GM21381 (cell line): Measurements from ENCODE around the gene RTN4R.

Experiments
- ATAC-seq: cut with Tn5 transposase; IDR thresholded peaks from one replicate; pipeline ENCODE4 v1.9.1; 2021; ENCODE audit warnings: mild to moderate bottlenecking, moderate library complexity; ENCODE audit not compliant: unreplicated experiment

The RTN4R gene

DNA sequence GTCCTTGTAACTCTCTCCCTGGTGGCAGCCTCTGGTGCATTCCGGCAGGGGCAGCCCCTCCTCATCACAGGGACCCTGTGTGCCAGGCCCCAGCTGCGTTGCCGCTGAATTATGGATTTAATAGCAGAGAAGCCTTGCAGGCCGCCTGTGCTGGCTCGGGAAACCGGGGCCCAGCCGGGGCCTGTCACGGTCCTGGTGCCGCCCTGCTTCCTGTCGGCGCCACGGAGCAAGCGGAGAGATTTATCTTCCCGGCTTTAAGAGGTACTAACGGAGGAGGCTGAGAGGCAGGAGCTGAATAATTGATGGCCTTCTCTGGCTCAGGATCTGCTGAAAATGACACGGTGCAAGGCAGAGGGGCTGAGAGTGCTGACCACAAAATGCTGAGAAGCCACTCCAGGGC, 63.3 kb downstream of the RTN4R start:
- no peak for ATAC-seq

DNA sequence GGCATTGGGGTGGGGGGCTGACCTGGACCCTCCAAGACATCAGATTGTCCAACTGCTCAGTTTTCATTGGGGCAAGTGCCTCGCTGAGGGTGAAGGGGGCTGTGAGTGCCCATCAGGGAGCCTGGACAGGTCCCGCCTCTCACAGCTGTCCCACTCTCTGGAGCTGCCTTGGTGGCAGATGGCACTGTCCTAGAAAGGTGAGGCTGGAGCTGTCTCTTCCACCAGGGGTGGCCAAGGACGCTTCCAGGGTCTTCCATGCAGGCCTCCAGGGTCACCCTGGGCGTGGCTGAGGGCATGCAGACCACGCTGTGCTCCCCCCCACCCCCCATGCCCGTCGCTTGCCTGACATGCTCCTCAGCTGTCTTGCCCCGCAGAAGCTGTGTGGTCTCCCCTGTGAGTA, 63.8 kb downstream of the RTN4R start:
- ATAC-seq, result no peak

DNA sequence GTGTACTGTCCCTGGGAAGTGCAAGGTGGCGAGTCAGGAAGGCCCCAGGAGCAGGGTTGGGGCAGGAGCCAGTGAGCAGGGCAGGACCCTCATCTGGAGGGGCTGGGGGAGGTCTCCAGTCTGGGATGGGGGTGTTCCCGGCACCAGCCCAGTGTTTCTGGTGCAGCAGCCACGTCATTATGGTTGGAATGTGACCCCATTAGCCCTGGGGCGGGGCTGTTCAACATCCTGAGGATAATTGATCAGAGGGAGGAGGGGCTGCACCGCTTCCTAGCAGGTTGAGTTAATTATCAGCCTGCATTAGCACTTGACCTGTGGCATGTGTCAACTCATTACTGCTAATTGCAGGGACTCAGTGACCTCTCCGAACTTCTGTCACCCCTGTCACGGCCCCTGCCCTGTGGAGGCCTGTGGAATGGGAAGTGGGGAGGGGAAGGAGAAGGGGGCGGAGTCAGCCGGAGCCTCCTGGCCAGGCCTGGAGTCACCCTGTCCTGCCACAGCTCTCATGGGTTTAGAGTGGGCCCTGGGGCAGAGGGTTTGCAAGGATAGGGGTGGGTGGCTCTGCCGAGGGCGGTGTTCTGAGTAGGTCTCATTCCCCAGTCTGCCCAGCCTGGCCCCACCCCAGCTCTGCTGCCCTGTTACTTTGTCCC, 64.4 kb downstream of the RTN4R start:
- ATAC-seq, result no peak

DNA sequence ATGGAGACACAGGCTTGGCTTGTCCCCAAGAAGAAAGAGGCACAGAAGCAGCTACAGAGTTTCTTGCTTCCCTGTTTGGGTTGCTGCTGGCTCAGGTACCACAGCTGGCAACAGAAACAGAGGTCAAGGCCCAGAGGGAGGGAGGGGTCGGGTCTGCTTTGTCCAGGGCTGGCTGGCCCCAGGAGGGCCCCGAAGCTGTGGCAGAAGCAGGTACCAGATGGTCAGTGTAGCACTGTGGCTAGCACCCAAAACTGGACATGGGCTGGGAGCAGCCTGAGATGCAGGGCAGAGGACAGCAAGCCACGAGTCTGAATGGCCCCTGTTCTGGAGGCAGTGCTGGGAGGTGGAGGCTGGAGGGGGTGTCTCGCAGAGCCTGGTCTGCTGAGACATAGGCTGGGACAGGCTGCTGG, 65.0 kb downstream of the RTN4R start:
- ATAC-seq, result no peak

DNA sequence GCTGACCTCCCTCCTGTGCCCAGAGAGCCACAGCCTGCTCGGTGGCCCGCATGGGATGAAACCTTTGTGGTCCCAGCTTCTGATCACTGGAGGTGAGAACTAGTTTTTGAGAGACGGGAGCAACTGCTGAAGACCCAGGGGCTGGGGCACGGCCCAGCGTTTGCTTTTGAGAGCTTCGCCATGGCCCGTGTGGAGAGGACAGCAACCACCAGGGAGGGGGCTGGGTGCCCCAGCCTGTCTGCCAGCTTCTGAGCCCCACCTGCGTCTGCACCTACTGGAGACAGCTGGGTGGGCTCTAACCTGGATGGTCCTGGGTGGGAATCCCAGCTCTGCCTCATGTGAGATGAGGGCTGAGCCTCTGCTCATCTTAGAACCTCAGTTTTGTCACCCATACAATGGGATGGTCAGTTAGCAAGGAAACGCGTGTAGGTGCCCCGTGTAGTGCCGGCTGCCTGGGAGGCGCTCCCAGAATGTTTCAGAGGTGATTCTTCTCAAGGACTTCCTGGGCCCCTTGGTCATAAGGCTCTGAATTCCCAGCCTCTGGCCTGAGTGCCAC, 66.2 kb downstream of the RTN4R start:
- no peak for ATAC-seq

DNA sequence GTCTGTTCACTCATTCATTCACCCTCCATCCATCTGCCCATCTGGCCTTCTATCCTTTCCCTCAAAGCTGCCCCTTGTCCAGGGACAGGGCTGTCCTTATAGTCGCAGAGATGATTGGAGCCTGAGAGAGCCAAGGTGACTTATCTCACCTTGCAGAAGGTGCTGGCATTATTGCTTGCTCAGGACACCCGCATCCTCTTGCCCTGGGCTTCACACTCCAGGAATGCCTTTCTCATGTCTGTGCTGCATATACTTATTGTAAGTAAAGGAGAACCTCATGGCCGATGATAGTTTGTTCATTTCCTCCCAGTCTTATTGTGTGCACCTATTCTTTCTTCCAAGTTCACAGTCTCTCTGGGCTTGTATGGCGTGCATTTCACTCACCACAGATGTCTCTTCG, 68.2 kb downstream of the RTN4R start:
- no peak for ATAC-seq

DNA sequence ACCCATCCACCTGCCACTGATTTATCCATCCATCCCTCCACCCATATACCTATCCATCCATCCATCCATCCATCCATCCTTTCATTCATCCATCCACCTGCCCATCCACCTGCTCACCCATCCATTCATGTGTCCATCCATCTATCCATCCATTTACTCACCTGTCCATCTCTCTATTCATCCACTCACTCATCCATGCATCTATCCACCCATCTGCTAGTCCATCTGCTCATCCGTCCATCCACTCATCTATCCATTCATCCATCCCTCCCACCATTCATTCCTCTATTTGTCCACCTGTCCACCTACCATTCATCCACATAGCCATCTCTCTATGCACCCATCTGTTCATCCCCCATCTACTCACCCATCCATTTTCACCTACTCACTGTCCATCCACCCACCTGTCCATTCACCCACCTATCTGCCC, 68.7 kb downstream of the RTN4R start:
- no peak for ATAC-seq

DNA sequence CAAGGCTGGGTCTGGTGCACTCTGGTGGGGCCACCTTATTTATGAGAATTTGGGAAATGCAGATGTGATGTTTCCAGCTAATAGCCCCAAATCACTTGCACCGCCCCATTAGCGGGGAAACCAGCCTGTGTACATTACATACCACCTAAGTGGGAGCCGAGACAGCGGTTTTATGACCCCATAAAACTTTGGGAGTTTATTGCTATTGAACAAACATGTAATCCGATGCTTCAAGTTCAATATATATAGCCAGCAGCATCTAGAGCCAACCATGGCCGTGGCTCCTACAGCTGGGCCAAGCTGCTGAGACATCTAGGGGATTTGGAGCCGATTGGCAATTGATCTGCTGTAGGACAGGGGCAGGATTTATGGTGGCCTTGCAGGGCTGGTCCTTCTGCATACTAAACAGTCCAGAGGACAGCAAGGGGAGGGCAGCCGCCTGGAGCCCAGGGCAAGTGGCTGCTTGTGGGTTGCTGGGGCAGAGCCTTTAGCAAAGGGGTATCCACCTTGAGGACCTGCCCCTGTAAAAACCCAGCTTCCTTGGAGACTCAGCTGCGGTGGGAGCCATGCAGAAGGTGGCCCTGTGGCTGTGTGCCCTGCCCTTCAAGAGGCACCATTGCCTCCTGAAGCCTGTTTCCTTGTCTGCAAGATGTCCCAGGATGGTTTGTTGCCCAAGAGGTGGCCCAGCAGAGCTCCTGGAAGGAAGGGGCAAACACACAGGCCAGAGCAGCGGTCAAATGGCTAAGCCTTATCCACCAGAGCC, 69.4 kb downstream of the RTN4R start:
- ATAC-seq, result no peak

DNA sequence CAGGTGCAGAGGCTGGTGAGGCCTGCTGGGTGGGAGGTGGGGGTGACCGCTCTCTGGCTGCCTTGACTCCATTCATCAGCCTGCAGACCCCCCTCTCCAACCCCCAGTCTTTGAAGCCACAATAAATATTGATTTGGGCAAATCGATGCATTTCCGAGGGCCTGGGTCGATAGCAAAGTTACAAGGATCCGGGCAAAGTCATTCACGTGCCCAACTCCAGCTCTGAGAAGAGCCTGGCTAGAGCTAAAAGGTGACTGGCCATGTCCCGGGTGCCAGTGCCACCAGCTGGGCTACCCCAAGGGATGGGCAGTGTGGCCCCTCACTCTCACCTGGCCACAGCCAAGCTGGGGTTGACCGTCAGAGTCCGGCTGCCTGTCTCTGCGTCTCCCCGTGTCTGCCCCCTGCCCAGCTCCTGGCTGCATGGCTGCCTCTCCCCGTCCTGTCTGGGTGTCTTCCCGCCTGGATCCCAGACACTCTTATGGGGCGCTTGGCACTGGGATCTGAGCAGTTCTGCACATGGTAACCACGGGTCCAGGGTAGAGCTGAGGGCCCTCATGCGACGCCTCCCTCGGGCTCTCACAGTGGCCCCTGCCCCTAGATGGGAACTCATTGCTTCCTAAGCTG, 70.6 kb downstream of the RTN4R start:
- no peak for ATAC-seq

DNA sequence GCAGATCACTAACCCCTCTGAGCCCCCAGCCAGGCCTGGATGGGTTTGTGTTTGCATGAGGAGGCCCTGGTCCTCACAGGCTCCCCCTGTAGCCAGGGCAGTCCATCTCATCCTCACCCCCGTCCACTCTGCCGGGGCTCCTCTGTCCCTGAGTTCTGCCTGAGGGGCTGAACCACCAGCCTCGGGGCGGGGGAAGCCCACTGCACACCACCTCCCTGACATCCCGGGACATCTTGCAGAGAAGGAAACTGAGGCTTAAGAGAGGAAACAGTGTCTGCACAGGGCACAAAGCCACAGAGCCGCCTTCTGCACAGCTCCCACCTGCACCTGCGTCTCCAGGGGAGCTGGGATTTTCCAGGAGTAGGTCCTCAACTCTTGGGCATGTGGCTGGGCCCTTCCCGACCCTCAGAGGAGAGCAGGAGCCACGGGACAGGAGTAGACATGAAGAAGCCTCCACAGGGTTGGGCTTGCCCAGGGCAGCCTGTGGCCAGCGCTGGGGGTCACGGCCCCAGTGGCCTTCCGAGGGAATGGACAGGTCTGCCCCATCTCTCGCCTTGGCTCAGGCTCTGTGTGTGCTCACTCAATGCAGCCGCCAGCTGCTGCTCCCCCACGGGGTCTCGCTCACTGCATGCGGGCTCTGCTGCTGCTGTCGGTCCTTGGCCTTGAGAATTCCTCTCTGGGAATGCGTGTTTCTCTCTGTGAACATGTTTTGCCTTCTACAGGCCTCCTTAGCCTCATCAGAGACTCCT, 71.8 kb downstream of the RTN4R start:
- no peak for ATAC-seq

DNA sequence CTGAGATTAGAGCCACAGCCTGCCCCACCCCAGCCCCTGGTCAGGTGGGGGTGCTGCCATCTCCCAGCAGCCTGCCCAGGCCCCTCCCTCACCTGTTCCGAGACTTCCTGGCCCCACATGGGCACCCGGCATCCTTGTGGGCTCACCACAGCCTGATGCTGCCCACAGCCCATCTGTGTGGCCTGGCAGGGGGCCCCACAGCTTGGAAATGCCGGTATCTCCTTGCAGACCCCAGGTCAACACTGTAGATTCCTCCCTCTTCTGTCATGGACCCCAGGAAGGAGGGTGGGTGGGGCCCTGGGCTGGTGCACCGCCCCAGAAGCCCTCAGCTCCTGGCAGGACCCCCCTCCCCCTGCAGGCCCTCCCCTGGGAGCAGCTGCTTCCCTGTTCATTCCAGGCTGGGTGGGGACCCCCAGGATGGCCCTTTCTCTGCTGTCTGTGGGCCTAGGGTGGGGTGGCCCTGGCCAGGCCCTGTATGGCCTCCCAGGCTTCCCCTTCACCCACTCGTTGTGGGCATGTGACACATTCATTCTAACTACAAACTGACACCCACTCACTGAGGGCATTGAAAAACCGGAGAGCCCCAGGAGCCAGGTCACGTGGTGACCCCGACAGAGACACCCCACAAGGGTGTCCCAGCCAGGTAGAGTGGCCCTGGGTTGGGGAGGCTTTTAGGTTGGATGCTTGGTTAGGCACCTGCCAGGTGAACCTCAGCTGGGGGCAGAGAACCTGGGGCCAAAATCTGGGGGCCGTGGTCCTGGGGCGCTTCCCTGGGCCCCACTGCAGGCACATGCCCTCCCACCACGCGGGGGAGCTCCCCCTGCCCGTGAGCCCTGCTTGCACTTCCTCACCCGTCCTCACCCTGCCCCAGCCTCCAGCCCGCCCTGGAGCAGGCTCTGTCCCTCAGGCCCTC, 73.2 kb downstream of the RTN4R start:
- ATAC-seq, result no peak

DNA sequence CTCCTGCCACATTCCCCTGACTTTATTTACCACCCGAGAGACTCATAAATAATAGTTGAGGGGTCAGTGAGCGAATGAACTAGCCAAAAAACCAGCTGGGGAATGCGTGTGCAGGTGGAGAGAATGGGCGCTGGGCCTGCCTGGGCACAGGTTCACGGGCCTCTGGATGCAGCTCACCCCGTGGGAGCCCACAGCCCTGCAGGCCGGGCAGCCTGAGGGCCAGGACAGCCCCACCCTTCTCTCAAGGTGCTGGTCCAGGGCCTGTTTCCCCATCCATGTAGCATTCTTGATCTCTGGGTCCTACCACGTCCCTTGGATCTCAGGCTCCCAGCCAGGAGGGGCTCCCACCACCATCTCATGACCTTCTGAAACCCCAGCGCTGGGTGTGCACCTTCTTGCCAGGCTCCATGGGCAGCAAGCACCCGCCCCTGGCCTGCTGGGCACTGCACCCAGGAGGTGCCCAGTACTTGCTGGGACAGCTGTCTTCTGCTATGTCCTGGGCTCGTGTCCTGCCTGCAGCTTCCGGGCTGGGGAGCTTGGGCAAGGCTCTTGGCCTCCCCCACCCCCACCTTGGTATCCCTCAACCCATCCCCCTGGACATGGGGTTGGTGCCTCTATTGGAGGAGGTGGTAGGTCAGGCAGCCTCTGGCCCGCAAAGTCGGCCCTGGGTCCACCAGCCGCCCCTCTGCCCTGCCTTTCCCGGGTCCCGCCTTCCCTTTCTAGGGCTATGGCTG, 74.2 kb downstream of the RTN4R start:
- ATAC-seq, result no peak

DNA sequence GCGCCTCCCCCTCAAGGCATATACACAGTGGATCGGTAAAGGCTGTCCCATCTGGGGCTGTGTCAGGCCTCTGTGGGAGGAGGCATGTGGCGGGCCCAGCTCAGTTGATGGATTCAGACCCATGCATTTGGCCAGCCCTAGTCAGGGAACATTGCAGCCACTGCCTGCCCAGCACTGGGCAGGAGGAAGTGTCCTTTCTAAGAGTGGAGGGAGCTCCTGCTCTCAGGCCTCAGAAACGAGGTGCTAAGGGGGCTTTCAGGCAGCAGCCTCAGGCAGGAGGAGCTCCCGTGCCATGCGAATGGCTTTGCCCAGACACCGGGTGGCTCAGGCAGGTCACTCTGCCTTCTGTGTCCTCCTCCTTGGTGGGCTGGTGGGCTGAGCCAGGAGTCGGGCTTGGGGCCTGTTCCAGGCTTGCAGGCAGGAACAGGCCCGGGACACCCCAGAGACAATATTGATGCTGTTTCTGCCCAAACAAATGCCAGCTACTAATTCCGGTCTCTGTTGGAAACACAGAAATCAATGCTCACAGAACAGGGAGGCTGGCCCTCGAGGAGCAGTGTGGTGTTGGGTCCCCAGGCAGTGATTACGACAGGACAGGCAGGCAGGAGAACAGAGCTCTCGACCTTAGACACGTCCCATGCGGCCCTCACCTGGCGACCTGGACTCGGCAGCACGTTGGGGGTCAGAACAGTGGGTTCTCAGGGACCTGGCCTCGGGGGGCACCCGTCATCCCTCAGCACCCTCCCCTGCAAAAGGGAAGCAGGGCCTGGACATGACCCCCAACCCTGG, 75.0 kb downstream of the RTN4R start:
- ATAC-seq, result no peak

DNA sequence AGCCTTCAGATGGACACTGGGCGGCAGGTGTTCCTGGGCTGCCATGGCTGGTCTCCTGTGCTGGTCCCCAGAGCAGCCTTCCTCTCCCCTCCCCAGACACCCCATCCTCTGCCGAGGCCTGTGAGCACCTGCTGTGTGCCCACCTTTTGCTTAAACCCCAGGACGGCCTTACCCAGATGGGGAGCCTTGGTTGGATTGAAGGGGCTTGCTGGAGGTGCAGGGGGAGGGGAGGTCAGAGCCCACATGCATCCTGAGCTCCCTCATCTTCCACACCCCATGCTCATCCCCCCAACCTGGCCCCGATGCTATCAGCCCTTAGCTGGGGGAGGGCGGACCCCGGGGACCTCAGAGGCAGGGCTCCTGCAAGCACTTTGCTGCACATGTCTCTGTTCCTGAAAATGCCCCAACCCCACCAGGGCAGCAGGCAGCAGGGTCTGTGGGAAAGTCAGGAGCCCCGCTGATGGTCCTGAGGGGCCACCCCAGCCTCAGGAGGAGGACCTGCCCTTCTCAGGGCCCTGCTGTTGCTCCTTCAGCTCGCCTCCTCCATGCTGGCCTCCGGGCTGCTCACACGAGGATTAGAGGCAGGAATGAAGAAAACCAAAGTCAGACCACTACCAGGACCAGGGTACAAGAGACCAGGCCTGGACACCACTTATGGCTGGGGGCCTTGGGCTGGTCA, 75.7 kb downstream of the RTN4R start:
- ATAC-seq, result no peak

DNA sequence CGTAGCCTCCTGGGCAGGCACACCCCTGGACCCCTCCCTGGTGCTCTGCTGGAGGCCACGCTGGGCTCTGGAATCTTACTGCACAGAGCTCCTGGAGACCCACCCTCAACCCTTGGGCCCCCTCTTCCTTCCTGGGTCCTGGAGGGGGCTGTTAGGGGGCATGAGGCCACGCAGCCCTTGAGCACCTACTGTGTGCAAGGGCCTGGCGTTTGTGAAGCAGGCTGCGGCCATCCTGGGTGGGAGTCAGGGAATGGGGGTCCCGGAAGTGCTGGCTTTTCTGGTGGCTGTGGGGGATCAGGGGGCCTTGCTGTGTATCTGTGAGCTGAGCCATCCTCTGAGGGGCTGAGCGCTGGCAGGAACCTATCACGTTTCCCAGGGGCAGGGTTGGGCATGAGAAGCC, 76.3 kb downstream of the RTN4R start:
- ATAC-seq, result no peak
